Fibroblast of skin of right biceps (primary cell): Measurements from ENCODE around the gene ZNF507.
A peak's percentile ranks its signal among the peaks of the same experiment; 100 is the strongest.

Experiments used
- DNase-seq: peaks from one replicate; pipeline ENCODE4 v3.0.0-alpha.2; 2013

ZNF507 gene

DNA sequence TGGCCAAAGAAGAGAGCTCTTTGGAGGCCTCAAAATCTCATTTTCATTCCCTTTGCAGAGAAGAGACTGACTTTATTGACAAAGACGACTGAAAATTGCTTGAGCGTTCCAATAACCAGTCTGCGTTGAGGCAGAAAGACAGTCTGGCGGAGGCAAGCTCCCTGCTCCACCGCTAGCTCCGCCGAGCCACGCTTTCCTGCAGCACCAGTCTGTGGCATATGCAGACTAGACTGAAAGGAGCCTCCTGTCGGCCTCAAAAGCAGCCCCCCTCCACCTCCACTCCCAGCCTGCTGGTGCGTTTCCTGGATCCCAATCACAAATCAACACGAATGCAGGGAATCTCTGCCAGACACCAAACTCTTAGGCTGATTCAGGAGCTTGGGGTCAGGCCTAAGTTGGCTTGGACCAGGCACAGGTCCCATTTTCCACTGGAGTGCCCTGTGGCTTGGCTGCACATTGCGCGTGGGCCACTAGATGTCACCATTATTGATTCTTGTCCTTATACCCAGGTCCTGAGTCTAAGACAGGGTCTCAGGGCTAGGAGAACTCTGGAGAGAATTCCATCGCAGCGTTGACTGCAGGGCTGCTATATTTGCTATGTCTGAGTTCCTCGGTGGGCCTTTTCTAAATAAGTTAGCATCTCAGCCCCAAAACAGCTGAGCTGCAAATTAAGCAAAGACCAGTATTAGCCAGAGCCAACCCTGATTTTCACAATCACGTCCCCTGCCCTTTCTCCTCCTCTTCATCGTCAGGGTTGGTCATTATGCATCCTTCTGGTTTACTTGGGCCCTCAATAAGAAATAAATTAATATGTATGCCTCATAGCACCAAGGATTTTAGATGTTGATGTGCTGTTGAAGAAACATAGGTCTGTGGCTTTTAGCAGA is 5.2 kb upstream of the ZNF507 start:
- peak; percentile 44 for DNase-seq

- no peak for DNase-seq
Observed at GRCh38 chr19:32342695-32343094, 2.7 kb upstream of the ZNF507 start.

DNA sequence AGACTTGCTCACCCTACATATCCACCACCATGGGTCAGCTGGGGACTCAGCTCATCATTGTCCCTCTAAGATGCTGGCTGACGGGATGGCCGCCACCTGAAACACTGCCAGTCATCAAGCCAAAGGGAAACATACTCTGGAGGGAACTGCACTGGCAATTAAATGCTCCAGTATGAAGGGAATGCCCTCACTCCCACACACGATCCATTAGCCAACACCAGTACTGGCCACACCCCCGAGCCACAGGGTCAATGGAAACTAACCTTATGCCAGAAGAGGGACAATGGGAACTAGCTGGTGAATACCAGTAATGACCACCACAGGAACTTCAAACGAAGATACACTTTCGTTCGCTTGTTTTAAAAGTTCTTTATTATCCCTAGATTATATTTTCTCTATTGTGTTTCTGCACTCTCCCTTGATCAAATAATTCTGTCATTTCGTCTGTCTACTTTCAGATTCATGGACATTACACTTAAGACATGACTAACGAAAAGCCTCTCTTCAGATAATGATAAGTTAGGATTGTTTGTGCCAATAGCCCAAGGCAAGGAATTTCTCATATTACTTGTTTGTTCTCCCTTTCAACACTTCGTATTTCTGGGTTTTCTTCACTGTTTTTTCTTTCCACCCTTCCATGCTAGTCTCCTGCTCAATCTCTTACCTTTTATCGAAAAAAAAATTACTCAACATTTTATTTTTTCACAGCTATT is 1.7 kb upstream of the ZNF507 start:
- no peak for DNase-seq

DNA sequence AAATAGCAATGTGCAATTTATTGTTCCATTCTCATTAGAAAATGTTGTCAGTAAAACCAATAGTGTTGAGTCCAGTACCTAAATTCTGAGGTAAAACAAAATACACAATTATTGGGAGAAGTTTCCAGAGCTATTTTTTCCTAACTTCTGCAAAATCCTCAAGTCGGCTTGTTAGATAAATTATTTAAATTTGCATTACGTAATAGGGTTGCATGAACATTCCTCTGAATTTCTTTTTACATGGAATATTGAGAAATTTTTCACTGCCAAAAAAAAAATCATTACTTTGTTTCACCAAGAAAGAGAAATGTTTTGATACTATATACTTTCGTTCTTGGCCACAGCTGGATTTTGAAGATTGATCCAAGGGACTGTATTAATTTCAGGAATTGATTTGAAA is 1.5 kb downstream of the ZNF507 start:
- no peak for DNase-seq

GRCh38 chr19:32347573-32347972 is 2.2 kb downstream of the ZNF507 start:
- no peak for DNase-seq

- DNase-seq: no peak
Observed at GRCh38 chr19:32349051-32349450, 3.6 kb downstream of the ZNF507 start.

GRCh38 chr19:32349724-32350470 is 4.5 kb downstream of the ZNF507 start:
- DNase-seq: no peak

GRCh38 chr19:32350471-32350865 is 5.1 kb downstream of the ZNF507 start:
- no peak for DNase-seq

DNA sequence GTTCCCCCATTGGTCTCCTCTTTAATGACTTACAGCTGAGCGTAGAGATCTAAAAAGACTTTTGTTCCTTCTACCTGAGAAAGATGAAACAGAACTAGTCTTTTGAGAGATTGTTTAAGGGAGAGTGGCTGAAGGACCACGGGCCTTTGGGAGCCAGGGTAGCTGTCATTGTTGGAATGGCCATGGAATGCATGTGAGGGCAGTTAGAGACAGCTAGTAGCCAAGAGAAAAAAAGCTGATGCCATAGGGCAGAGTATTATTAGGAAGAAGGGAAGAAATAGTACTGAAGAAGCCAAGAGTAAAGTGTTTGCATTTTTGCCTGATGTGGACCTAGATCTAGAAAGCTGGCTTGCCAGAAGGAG is 5.6 kb downstream of the ZNF507 start:
- DNase-seq: no peak

- no peak for DNase-seq
Observed at GRCh38 chr19:32352241-32352630, 6.8 kb downstream of the ZNF507 start.

DNA sequence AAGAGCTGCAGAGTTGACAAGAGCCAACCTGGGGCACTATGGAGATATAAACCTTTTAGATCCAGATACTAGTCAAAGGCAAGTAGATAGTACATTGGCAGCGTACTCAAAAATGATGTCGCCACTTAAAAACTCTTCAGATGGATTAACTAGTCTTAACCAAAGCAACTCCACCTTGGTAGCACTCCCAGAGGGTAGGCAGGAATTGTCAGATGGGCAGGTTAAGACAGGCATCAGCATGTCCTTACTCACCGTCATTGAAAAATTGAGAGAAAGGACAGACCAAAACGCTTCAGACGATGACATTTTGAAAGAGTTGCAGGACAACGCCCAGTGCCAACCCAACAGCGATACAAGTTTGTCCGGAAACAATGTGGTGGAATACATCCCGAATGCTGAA is 8.9 kb downstream of the ZNF507 start:
- no peak for DNase-seq

- DNase-seq: no peak
Observed at GRCh38 chr19:32355309-32355708, 9.9 kb downstream of the ZNF507 start.

DNA sequence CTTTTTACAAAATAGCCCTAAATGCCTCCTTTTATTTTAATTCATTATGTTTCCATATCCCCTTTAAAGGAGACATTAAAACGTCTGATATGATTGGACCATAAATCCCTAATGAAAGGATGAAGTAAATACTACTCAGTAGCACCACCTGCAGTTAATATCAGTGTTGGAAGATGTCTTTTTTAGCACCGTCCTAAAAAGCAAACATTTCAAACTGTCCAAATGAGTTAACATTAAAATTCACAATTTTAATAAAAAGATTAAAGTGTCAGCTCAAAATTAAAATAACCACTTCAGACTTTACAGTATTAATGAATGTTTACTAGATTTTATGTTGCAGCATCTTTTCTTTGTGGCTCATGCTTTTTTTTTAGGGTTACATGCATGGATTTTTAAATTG is 12.3 kb downstream of the ZNF507 start:
- no peak for DNase-seq

GRCh38 chr19:32358321-32358720 is 12.9 kb downstream of the ZNF507 start:
- no peak for DNase-seq

GRCh38 chr19:32359581-32359980 is 14.2 kb downstream of the ZNF507 start:
- DNase-seq: no peak

DNA sequence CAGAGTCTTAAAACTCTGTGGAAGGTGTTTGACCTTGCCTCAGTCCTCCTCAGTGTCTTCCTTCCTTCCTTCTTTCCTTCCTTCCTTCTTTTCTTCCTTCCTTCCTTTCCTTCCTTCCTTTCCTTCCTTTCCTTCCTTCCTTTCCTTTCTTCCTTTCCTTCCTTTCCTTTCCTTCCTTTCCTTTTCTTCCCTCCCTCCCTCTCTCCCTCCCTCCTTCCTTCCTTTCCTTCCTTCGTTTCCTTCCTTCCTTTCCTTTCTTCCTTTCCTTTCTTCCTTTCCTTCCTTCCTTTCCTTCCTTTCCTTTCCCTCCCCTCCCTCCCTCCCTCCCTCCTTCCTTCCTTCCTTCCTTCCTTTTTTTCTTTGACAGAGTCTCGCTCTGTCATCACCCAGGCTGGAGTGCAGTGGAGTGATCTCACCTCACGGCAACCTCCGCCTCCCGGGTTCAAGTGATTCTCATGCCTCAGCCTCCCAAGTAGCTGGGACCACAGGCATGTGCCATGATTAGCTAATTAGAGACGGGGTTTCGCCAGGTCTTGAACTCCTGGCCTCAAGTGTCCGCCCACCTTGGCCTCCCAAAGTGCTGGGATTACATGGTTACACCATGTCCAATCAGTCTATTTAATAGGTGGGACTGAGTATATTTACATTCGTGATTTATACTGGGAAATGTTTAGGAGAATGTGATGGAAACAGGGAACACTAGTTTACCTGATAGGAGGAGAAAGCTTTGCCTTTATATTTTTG is 16.3 kb downstream of the ZNF507 start:
- DNase-seq: no peak

- DNase-seq: no peak
Observed at GRCh38 chr19:32362318-32362691, 16.9 kb downstream of the ZNF507 start.

DNA sequence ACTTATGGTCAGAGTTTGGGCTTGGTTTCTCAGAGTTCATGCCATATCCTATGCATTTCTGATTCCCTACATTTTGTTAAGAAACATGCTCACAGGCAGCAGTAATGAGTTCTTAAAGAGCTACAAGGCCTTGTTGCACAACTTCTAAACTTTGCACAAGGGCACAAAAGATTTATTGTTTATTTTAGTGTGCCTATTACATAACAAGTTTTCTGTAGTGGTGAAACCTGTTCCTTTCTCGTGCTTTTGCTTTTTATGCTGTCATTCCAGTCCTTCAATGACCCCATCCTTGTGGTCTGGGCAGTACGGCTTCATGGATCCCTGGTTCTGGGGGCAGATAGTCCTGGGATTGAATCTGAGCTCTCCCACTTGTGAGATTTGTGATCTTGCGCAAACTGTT is 17.8 kb downstream of the ZNF507 start:
- DNase-seq: no peak

- DNase-seq: no peak
Observed at GRCh38 chr19:32363632-32364031, 18.2 kb downstream of the ZNF507 start.

- no peak for DNase-seq
Observed at GRCh38 chr19:32364040-32364439, 18.6 kb downstream of the ZNF507 start.

DNA sequence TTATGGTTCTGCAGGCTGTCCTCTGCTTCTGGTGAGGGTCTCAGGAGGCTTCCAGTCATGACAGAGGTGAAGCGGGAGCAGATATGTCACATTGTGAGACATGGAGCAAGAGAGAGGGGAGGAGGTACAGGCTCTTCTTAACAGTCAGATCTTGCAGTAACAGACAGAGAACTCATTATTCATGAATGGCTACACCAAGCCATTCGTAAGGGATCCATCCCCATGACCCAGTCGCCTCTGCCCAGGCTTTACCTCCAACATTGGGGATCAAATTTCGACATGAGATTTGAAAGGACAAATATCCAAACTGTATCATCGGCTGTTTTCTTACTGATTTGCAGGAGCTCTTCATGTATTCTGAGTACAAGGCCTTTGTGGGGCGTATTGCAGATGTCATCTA is 21.7 kb downstream of the ZNF507 start:
- DNase-seq: no peak

DNA sequence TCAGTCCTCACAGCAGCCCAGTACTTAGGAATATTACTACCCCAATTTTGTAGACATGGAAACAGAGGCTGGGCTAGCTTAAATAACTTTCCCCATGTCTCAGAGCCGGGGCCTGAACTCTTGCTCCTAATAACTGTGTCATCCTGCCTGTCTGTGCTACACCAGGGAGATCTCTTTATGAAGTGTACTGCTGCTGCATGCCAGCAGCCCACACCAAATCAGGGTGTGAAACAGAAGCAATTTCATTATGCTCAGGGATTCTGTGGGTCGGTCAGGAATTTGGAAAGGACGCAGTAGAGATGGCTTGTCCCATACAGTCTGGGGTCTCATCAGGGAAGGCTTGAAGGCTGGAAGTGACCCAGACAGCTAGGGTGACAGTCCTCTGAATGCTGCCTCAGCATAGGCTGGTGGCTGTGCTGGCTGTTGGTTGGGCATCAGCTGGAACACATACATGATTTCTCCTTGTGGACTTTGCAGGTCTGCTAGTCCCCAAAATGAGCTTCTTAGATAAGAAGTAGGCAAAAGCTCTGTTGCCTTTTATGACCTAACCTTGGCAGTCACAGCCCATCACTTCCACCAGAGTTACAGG is 22.6 kb downstream of the ZNF507 start:
- DNase-seq: no peak

- no peak for DNase-seq
Observed at GRCh38 chr19:32368787-32369186, 23.4 kb downstream of the ZNF507 start.
